ENCODE measurements around the gene MTOR.

The MTOR gene

DNA sequence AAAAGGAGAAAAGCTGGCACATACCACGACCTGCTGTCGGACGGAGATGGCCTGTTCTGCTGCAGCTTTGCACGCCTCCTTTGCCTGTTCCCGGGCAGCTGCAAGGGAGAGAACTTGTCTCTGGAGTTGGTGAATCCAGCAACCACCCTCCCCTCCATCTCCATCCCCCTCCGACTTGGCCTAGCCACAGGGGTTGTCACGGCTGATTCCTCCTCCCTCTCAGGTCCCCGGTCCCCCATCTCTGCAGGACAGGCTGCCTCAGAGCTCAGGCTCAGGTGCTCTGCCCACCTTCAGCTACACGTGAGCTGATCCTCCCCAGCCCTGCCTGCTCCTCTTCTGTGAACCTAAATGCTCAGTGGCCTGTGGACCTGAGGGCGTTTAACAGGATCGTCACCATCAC lies 191.5 kb downstream of the MTOR start:
- in situ Hi-C loops (cut with HindIII; ENCODE audit: low sequenced_read_pairs): no loop called here

DNA sequence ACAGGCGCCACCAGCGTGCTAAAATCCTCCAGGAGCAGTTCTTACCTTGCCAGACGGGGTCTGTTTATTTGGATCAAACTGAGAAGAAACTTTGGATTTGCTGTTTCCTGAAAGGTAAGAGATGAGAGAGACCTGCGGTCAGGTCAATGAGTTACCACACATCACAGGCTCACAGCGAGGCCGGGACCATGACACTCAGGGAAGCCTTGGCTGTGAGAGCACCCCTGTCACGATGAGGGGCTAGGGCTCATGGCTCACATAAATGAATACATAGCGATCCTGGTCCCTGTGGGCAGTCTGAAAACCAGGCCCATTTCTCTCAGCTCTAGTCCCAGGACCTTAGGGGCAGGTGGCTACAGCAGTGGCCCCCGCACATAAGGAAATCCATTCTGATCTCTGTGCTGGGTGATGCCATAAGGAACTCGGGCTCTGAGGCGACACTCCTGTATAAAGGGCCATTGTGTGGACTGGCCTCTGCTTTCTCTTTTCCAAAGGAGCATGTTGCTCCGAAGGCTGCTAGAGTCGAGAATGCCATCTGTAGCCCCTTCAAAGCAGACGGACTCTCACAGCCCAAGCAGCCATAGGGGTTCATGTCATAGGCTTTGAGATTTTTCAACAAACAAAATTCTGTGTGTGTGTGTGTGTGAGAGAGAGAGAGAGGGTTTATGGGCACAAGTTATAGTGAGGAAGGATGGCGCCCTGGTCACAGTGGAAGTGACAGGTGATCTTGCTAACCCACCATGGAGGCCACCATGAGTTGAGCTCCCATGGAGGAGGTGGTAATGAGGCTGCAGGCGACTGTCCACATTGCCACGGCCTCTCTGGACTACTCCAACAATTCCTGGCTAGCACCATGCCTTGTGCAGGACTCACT lies 193.5 kb downstream of the MTOR start:
- in situ Hi-C loops (cut with HindIII; ENCODE audit: low sequenced_read_pairs): no loop called here

DNA sequence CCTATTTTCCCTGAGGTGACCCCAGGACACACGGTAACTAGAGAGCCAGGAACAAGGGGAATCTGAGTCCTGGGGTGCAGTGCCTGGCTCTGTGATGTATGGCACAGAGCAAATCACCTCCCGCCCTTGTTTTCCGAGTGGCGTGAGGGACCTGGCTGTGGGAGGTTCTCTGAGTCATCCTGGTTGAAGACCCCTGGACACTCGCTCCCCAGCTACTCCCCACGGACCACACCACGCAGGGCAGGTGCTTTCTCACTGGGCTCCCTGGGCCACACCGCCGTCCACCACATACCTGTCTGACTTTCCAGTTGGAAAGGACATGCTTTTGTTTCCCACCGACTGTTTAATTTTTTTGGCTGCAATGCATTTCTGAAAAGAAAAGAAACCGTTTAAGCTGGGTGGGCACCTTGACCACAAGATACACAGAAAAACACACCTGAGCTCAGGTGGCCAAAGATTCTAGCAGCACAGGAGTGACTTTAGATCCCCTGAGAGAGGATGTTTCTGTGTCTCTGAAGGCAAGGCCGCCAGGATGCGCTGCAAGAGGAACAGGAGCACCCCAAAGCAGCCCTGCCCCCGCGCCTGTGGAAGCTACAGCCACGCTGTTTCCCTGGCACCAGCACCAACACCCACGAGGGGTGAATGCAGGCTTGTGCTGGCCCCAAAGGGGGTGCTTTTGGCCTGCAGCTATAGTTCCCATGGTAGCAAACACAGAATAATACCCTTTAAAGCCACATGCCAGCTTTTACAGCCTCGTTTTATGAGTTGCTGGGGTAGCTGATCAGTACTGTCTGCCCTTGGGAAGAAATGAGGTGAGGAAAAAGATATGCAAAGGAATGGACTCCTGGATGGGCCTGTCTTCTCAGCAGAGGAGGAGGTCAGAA lies 194.4 kb downstream of the MTOR start:
- in situ Hi-C loops (cut with HindIII; ENCODE audit: low sequenced_read_pairs): no loop called here

DNA sequence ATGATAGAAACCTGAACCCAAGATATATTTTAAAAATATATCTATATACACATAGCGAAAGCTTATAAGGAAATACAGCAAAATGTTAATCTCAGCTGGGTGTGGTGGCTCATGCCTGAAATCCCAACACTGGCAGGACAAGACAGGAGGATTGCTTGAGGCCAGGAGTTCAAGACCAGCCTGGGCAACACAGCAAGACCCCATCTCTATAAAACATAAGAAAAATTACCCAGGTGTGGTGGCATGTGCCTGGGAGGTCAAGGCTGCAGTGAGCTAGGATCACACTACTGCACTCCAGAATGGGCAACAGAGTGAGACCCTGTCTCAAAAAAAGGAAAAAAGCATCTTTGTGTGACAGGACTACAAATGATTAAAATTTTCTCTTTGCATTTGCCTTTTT lies 196.6 kb downstream of the MTOR start:
- in situ Hi-C loops (cut with HindIII; ENCODE audit: low sequenced_read_pairs): no loop called here

DNA sequence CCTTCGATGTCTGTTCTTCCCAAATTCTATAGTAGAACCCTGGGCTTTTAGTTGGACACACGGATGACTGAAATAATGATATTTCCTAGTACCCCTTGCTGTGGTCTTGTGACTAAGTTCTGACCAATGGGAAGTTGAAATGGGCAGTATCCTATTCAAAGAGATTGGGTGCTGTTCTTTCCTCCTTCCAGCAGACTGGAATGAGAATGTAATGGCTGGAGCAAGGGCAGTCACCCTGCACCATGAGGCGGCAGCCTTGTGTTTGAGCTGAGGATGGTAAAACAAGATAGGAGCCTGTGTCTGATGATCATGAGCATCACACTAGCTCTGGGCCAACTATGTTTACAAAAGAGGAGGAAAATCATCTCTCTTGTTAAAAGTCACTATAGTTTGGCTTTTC lies 197.4 kb downstream of the MTOR start:
- in situ Hi-C loops (cut with HindIII; ENCODE audit: low sequenced_read_pairs): loop anchor here (5.0 kb wide), 1 partner anchor 32 kb away; the partner anchor contains the start of gene EXOSC10

DNA sequence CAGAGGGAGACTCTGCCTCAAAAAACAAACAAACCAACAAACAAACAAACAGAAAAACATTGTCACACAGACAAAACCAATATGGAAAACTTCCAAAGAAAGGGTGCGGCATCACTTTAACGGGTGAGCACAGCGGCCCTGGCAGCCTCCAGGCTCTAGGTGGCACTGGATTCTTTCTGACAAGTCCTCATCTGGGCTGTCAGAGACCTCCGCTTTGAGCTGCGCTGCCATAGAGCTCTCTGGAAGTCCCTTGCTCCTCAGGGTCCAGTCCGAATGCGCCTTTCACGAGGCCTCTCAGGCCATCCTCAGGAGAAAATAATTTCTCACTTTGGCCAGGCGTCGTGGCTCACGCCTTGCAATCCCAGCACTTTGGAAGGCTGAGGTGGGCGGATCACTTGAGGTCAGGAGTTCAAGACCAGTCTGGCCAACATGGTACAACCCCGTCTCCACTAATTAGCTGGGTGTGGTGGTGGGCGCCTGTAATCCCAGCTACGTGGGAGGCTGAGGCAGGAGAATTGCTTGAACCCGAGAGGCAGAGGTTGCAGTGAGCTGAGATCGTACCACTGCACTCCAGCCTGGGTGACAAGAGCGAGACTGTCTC lies 198.3 kb downstream of the MTOR start:
- in situ Hi-C loops (cut with HindIII; ENCODE audit: low sequenced_read_pairs): loop anchor here (5.0 kb wide), 1 partner anchor 33 kb away; the partner anchor contains the start of gene EXOSC10

DNA sequence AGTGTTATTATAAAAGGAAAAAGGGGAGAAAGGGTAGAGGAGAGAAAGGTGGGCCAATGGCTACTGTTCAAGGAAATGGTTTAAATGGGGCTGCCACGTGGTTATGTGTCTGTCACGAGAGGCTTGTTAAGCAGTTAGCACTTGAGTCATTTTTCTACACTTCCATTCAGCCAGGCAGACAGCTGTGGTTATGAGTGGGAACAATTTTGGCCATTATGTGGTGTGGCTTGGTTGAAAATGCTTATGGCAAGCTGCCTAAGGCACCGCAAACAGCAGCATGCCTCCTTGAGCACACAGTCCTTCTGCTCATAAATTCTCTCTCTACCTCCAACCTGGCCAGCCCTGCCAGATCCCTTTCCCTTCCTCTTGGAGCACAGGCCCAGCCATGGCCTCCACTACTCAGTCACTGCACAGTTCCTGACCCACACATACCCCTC lies 199.4 kb downstream of the MTOR start:
- in situ Hi-C loops (cut with HindIII; ENCODE audit: low sequenced_read_pairs): loop anchor here (5.0 kb wide), 1 partner anchor 34 kb away; the partner anchor contains the start of gene EXOSC10

DNA sequence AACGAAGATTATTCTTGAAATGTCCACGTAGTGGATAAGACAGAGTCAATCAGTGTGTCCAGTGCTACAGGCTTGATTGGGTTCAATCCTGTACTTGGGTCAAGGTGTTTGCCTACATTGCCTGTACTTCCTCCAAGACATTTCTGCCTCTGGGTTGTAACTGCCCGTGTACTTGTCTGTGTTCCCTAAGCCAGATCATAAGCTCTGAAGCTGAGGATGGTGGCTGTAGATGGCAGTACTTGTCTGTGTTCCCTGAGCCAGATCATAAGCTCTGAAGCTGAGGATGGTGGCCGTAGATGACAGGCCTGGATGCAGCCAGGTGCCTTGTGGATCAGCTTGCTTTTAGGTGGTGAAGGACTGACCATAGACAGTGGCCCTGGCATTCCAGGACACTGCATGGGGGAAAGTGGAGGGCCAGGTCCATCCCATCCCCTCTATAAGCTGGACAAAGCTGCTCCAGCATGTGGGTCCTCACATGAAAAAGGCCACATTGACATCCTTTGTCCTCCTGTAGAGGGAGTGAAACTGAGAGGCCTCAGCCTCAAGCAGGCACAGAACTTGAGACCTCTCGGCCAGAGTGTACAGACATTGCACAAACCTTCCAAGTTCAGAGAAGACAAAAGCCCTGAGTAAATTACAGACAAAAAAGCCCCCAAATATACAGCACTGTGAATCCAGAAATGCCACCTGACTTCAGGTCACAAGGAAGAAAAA lies 200.5 kb downstream of the MTOR start:
- in situ Hi-C loops (cut with HindIII; ENCODE audit: low sequenced_read_pairs): loop anchor here (5.0 kb wide), 1 partner anchor 35 kb away; the partner anchor contains the start of gene EXOSC10

DNA sequence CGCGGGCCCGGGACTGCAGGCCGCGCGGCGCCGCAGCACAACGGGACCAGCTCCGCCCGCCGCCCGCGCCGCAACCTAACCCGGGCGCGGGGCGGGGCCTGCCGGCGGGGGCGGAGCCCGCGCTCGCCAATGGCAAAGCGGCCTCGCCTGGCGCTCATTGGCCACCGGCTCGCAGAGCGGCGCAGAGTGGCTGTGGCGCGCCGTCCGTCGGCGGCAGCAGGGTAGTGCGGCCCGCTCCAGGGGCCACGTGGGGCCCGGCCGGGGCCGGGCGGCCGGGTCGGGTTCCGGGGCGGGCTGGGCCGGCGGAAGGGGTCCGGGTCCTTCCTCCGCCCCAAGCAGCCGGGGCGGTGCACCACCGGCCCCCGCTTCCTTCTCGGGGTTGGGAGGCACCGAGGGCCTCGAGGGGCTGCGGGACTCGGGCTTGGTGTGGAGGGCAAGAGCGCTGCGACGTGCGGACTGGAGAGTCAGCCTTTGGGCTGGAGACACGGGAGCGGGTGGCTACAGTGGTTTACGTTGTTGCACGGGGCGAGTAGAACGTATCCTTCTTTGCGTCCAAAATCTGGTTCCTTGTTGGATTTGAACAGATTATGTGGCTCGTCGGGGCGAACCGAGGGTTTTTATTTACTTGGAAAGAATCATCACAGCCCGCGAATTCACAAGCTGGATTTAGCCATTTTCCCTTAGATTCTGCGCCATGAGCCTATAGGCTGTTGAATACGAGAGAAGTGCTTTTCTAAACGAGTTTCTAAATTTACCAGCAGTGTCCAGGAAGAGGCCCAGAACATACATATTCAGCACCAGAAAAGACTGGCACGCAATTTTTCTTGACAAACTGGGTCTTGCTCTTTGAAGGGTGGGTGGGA lies 202.2 kb downstream of the MTOR start, which contains the start of gene SRM:
Gene SRM, minus strand, starts transcription at position 51 of the 863 bp plus-strand sequence. CDS start 75 bp downstream, outside the sequence.
- in situ Hi-C loops (cut with HindIII; ENCODE audit: low sequenced_read_pairs): loop anchor here (5.0 kb wide), 1 partner anchor 37 kb away; the partner anchor contains the start of gene EXOSC10

DNA sequence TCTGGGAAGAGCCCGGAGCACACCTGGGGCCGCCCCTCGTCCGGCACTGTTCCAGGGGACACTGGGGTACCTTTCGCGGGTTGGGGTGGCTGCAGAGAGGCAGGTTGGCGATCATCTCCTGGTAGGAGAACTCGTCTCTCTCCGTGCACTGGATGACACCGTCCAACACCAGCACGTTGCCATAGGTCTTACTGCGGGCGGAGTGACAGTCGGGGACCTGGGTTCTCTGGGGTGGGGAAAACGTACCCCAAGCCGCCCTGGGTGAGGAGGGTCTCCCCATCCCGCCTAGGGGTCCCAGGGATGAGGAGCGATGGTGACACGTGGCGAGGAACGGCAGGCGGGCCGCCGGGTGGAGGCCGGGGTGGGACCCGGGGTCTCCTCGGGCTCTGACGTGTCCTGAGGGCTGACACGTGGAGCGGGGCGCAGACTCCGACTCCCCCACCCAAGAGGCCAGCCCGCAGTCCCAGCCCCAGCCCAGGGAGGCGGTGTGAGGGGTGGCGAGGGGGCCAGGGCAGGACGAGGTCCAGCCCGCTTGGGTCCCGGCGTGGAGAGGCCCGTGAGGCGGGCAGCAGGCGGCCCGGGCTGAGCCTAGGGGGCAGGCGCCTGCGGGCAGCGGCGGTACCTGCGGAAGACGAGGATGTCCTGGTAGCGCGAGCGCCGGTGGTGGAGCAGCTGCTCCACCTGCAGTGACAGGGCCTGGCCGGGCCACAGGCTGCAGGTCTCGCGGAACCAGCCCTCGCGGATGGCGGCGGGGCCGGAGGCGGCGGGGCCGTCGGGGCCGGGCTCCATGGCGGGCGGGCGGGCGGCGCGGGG lies 203.0 kb downstream of the MTOR start:
- in situ Hi-C loops (cut with HindIII; ENCODE audit: low sequenced_read_pairs): no loop called here

DNA sequence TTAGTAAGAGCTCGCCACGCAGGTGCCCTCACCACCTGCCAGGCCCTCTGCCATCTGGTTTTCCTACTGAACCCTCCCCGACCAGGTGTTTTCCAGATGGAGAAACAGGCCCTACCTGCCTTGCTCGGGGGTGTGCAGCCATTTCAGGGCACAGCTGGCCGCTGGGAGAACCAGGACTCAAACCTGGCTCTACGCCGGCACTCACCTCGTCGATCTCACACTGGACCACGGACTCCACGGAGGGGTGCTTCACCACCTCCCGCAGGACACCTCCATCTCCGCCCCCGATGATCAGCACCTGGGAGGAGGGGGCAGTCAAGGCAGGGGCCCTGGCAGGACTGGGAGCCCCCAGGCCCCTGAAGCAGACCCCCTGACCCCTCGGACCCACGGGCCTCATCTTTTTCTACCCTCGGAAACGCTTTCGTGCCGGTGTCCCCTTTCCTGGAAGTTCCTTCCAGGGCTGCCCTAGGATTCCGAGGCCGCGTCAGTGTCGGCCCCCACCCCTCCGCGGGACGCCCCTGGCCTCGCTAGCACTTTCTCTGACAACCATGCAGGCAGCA lies 203.7 kb downstream of the MTOR start:
- in situ Hi-C loops (cut with HindIII; ENCODE audit: low sequenced_read_pairs): no loop called here

DNA sequence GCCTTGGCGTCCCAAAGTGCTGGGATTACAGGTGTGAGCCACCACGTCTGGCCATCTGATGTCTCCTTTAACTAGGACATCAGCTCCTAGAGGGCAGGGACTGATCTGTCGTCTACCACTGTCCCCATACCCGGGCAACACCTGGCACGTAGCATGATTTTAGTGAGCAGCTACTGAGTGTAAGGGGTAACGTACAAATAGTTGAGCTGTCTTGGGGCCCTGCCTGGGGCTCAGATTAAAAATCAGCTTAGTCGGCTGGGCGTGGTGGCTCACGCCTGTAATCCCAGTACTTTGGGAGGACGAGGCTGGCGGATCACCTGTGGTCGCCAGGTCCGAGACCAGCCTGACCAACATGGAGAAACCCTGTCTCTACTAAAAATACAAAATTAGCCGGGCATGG lies 204.3 kb downstream of the MTOR start:
- in situ Hi-C loops (cut with HindIII; ENCODE audit: low sequenced_read_pairs): no loop called here

DNA sequence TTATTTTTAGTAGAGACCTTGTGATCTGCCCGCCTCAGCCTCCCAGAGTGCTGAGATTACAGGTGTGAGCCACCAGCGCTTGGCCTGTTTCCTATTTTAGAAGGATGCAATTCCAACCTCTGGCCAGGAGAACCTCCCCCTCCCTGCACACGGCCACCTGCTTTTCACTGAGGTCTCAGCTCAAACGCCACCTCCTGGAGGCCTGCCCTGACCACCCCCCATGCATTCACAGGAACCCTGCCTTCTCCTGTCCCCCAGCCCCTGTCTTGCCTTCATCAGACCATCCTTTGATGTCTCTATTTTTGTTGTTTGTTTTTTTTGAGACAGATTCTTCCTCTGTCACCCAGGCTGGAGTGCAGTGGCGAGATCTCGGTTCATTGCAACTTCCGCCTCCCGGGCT lies 204.9 kb downstream of the MTOR start:
- in situ Hi-C loops (cut with HindIII; ENCODE audit: low sequenced_read_pairs): no loop called here
